Activated CD8-positive, alpha-beta T cell treated with anti-CD3 and anti-CD28 coated beads for 36 hours (primary cell): ENCODE data around the gene EDN2. TPM values are rescaled to one million over a fixed set of nuclear protein-coding genes. Genes with fewer than 3 reads are reported as not detected.

Source experiments
- ATAC-seq: fragments of 200-7000 bp; cut with Tn5 transposase; one replicate; pipeline ENCODE4 v1.10.0; 2021; ENCODE audit warnings: mild to moderate bottlenecking, moderate library complexity
- CTCF ChIA-PET: fragments of 350-600 bp; sonication (Branson Sonifier 250); formaldehyde crosslinking; loops from one replicate; lab custom pipeline; 2021; ENCODE audit warnings: antibody characterized with exemption; lab: Charles Lee
- POLR2A ChIA-PET: fragments of 350-600 bp; sonication (Branson Sonifier 250); formaldehyde crosslinking; loops from one replicate; lab custom pipeline; 2021; ENCODE audit warnings: antibody characterized with exemption; lab: Charles Lee
- DNase-seq: peaks from one replicate; pipeline ENCODE4 v3.0.0-alpha.2; 2020
- H3K27ac Mint-ChIP-seq: one replicate; pipeline ENCODE4 v1.8.0; 2021; ENCODE audit warnings: mild to moderate bottlenecking, mixed read lengths
- H3K27me3 Mint-ChIP-seq: one replicate; pipeline ENCODE4 v1.8.0; 2021; ENCODE audit warnings: mixed read lengths
- H3K36me3 Mint-ChIP-seq: one replicate; pipeline ENCODE4 v1.8.0; 2021; ENCODE audit warnings: low read depth, mixed read lengths
- H3K4me1 Mint-ChIP-seq: one replicate; pipeline ENCODE4 v1.8.0; 2021; ENCODE audit warnings: low read depth, mixed read lengths
- H3K4me3 Mint-ChIP-seq: one replicate; pipeline ENCODE4 v1.8.0; 2021; ENCODE audit warnings: mild to moderate bottlenecking, moderate library complexity, mixed read lengths
- H3K9me3 Mint-ChIP-seq: one replicate; pipeline ENCODE4 v1.8.0; 2021; ENCODE audit warnings: mixed read lengths
- intact Hi-C: fragments of 100-400 bp; cut with micrococcal nuclease; formaldehyde crosslinking; loops from one replicate; pipeline ENCODE4 v1.10.0; 2022
- total RNA-seq, 2 experiments: library from RNA; stranded (reverse); gene quantifications; one replicate each; pipeline ENCODE4 v1.2.3, GENCODE V29; 2021
- TF ChIP-seq, protein P1 (sequence below): fragments of 200-600 bp; IDR thresholded peaks from one replicate; pipeline ENCODE4 v1.8.0; 2022; ENCODE audit warnings: antibody characterized with exemption, mild to moderate bottlenecking

The EDN2 gene
- total RNA-seq, 2 experiments from 2014 or later, result not detected

DNA sequence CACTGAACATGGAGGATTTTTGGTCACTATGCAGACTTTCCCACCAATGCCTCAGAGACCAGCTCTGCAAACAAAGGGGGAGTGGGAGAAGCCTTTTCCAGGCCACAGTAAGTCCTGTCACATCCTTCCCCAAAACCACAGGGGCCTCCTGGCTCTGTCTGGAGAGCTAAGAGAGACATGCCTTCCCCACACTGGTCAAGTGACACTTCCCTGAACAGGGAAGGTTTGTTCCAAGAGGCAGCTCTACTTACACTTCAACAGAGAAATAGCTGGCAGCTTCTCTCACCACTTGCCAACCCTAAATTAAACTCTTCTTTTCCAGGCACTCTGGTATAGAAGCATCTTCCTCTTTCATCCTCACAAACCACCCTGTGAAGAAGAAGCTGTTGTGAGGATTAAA is 39.7 kb downstream of the EDN2 start:
- DNase-seq (no peak), ATAC-seq (no peak)
- Mint-ChIP-seq H3K36me3 (no peaks in the 10 kb centered on the region), H3K27me3 (peaks cover 3% of the 10 kb centered on the region), H3K4me3 (no peak overlapping the region), H3K9me3 (peaks cover 8% of the 10 kb centered on the region), H3K27ac (no peak overlapping the region), H3K4me1 (no peaks in the 10 kb centered on the region)
- ChIA-PET POLR2A (no interaction called here), CTCF (interaction anchor here (1.3 to 1.9 kb wide), 2 partner anchors 16 to 729 kb away, joined by 3 to 5 read pairs; no protein-coding TSS in a partner anchor)
- TF ChIP-seq, protein P1, sequence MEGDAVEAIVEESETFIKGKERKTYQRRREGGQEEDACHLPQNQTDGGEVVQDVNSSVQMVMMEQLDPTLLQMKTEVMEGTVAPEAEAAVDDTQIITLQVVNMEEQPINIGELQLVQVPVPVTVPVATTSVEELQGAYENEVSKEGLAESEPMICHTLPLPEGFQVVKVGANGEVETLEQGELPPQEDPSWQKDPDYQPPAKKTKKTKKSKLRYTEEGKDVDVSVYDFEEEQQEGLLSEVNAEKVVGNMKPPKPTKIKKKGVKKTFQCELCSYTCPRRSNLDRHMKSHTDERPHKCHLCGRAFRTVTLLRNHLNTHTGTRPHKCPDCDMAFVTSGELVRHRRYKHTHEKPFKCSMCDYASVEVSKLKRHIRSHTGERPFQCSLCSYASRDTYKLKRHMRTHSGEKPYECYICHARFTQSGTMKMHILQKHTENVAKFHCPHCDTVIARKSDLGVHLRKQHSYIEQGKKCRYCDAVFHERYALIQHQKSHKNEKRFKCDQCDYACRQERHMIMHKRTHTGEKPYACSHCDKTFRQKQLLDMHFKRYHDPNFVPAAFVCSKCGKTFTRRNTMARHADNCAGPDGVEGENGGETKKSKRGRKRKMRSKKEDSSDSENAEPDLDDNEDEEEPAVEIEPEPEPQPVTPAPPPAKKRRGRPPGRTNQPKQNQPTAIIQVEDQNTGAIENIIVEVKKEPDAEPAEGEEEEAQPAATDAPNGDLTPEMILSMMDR, result no peak
- intact Hi-C loops, result no loop called here

DNA sequence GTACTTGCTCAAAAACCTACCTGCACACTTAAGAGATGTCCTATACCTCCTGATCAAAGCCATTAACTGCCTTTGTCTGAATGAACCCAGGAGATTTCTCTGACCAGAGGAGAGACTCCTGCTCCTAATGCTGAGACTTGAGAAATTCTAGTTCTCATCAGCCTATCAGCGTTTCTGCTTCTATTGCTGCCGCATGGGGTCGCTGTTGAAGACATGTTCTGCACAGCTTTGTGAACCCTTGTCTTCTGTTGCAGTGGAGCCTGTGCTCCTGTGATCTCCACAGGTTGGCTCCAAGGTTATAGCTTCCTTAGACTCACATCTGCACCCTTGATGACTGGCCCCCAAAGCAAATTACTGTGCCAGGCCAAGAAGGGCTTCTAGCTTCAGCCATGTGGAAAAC is 40.2 kb downstream of the EDN2 start:
- Mint-ChIP-seq H3K27me3 (peaks cover 4% of the 10 kb centered on the region), H3K9me3 (peaks cover 8% of the 10 kb centered on the region), H3K4me1 (no peaks in the 10 kb centered on the region), H3K27ac (no peak overlapping the region), H3K4me3 (no peak overlapping the region), H3K36me3 (no peaks in the 10 kb centered on the region)
- intact Hi-C loops, result no loop called here
- peak; percentile 24 for DNase-seq
- ChIA-PET POLR2A (no interaction called here), CTCF (interaction anchor here (1.0 to 1.9 kb wide), 2 partner anchors 134 to 729 kb away, joined by 4 to 5 read pairs; no protein-coding TSS in a partner anchor)
- ATAC-seq, result no peak
- TF ChIP-seq, protein P1, result peak; percentile 39

DNA sequence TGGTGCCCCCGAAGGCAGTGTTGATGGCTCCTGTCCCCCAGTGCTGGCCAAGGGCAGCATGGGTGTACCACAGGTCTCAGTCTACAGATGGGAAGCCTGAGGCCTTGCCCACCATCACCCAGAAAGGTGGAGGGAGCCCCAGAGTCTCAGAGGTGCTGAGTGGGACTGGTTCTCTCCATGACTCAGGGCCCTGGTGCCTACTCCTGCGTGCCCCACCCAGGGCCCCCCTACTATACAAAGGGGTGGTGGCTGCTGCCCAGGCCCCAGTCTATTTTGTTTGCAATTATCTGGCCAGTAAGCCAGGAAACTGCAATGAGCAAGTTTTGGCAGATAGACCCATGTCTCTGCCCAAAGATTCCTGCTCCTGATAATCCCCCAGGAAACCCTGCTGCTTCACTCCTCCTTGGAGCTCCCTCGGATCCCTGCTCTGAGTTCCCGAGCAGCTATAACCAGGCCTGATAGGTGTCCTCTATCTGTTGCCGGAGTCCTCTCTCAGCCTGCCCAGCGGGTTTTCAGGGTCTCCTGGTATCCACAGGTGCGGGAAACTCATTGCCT is 41.7 kb downstream of the EDN2 start:
- no peaks in the 10 kb centered on the region for H3K4me1 Mint-ChIP-seq
- POLR2A ChIA-PET, result no interaction called here
- DNase-seq, result no peak
- peaks cover 4% of the 10 kb centered on the region for H3K27me3 Mint-ChIP-seq
- CTCF ChIA-PET, result no interaction called here
- peaks cover 8% of the 10 kb centered on the region for H3K9me3 Mint-ChIP-seq
- TF ChIP-seq, protein P1, result no peak
- intact Hi-C loops, result no loop called here
- H3K36me3 Mint-ChIP-seq, result no peaks in the 10 kb centered on the region
- H3K27ac Mint-ChIP-seq, result no peak overlapping the region
- H3K4me3 Mint-ChIP-seq, result no peak overlapping the region
- no peak for ATAC-seq

DNA sequence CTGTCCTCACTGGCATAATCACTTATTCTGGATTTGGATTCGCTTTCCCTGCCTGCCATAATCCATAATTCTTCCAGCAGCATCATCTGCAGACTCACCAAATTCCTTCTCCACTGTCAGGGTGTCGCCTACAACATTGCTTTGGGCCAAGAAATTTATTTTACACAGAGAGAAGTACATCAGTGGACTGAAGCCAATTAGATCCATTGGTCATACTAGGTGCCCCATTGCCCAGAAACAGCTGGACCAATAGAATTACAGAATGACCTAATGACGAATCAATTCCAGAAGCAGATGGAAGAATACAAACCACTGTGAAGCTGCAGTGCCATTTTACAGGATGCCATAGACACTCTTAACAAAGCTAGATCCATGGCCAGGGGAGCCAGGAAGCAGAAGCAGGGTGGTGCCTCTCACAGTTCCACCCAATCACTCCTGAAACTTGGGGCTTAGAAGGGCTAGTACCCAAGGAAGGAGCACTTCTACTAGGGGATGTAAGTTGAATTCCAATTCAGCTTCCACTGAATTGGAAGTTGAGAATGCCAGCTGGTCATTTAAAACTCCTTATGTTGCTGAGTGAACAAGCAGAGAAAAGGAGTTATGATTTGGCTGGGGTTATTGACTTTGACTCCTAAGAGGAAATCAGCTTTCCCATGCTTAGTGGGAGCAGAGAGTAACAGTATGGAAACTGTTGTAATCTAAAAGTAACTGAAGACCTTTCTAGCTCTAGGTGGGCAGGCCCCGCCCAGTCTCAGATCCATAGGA is 44.0 kb downstream of the EDN2 start:
- Mint-ChIP-seq H3K36me3 (no peaks in the 10 kb centered on the region), H3K27ac (no peak overlapping the region), H3K4me1 (no peaks in the 10 kb centered on the region), H3K4me3 (no peak overlapping the region), H3K9me3 (peaks cover 8% of the 10 kb centered on the region), H3K27me3 (peaks cover 2% of the 10 kb centered on the region)
- POLR2A ChIA-PET, result no interaction called here
- DNase-seq (no peak), ATAC-seq (no peak)
- intact Hi-C loops, result no loop called here
- TF ChIP-seq, protein P1, result no peak
- CTCF ChIA-PET, result interaction anchor here (1.2 kb wide), 1 partner anchor 8 kb away, joined by 3 read pairs; no protein-coding TSS in a partner anchor

DNA sequence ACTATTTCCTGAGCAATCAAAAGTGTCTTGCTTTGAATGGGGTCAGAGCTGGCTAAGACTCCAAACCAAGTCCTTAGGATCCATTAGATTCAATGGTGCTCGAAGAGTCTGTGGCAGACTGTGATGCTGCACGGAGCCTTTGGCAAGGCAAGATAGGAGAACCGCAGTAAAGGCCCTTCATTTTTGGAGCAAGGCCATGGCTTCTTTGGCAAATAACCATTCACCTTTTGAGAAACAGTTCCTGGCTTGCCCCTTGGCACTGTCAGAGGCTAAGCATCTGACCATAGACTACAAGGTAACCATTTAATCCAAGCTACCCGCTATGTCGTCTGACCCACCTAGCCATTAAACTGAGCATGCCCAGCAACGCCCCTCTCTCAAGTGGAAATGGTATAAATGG is 45.2 kb downstream of the EDN2 start:
- CTCF ChIA-PET, result no interaction called here

More for the DNA sequence above, 45.2 kb downstream of the EDN2 start:
- H3K27ac Mint-ChIP-seq, result no peak overlapping the region
- POLR2A ChIA-PET, result no interaction called here
- intact Hi-C loops, result no loop called here
- DNase-seq (no peak), ATAC-seq (no peak)
- peaks cover 10% of the 10 kb centered on the region for H3K27me3 Mint-ChIP-seq
- no peaks in the 10 kb centered on the region for H3K36me3 Mint-ChIP-seq
- TF ChIP-seq, protein P1, result no peak
- H3K4me3 Mint-ChIP-seq, result no peak overlapping the region
- peaks cover 2% of the 10 kb centered on the region for H3K9me3 Mint-ChIP-seq
- no peaks in the 10 kb centered on the region for H3K4me1 Mint-ChIP-seq
